Neutrophil (primary cell): ENCODE results near the gene ABCF2.

Experiments used
- H3K27ac ChIP-seq: fragments of 200-600 bp; sonication (generic); 2 replicates; pipeline ENCODE4 v1.5.1; 2016; ENCODE audit warnings: mild to moderate bottlenecking, moderate library complexity
- H3K27me3 ChIP-seq: fragments of 200-600 bp; sonication (generic); 2 replicates; pipeline ENCODE4 v1.6.0; 2016; ENCODE audit warnings: mild to moderate bottlenecking
- H3K36me3 ChIP-seq: fragments of 200-600 bp; sonication (generic); 2 replicates; pipeline ENCODE4 v1.5.1; 2017
- H3K4me1 ChIP-seq, 2 experiments: fragments of 200-600 bp in 1 of 2; sonication (generic) in 1 of 2; 1 replicate in 1 of 2; 2 replicates in 1 of 2; pipeline versions ENCODE4 v1.5.1 to v1.6.1; 2013 to 2016; ENCODE audit warnings: low read depth in 1 of 2, low read length in 1 of 2, mild to moderate bottlenecking in 1 of 2, moderate library complexity in 1 of 2; ENCODE audit not compliant: control insufficient read depth in 1 of 2, insufficient read depth in 1 of 2
- H3K4me3 ChIP-seq, 2 experiments: fragments of 200-600 bp in 1 of 2; sonication (generic) in 1 of 2; 1 replicate in 1 of 2; 2 replicates in 1 of 2; pipeline ENCODE4 v1.5.1; 2013 to 2016; ENCODE audit warnings: low read depth in 1 of 2, low read length in 1 of 2, mild to moderate bottlenecking in 1 of 2, moderate library complexity in 1 of 2
- H3K9me3 ChIP-seq: fragments of 200-600 bp; sonication (generic); 2 replicates; pipeline ENCODE4 v1.5.1; 2016
- CTCF ChIP-seq: fragments of 200-600 bp; sonication (generic); IDR thresholded peaks from 2 replicates; pipeline ENCODE4 v1.5.1; 2016; ENCODE audit warnings: antibody characterized with exemption

The ABCF2 gene

DNA sequence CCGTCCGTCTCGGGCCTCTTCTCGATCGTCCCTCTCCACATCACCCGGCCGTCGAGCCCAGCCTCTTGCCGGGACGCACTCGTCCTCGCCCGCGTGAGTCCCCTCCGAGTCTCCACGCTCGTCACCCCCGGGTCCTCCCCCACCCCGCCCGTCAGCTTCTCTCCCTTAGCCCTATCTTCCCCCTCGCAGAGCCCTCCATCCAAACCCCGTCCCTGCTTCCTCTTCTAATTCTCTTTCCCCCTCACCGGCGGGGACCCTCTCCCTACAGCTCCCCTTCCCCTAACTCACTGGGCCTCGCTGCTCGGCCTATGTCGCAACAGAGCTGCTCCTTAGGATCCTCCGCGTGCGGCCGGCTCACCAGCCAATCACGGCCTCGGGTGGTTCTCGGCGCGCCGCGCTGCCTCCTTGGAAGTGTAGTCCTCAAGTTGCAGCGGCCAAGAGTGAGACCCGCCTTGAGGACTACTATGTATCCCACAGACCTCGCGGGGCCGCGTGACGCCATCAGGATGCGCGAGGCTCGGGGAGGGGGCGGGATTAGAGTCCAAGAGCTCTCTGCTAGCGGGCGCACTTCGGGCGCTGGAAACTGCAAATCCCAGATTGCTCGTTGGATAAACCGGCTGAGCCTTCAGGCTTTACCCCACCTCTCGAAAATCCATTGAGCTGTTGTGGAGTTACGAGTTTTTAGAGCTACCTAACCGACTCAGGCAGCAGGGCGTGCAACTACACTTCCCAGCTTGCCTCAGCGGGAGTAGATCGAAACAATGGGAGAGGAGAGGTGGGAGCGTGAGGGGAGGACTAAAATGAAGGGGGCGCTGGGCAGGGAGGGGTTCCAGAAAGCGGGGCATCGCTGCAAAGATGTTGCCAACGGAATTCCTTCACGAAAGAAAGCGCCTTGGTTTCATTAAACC, at the start of gene ABCF2:
Gene ABCF2 (minus strand): TSS at position 331 of the 908 bp plus-strand sequence. CDS start 747 bp downstream, outside the sequence.
- H3K27ac ChIP-seq: peak within 1 kb of the TSS; percentile 75

GRCh38 chr7:151275813-151276577, 49.0 kb upstream of the ABCF2 start:
- peak overlapping the region; percentile 43 to 64 for H3K4me3 ChIP-seq
- peaks cover 60 to 61% of the 10 kb centered on the region in 2 experiments for H3K4me1 ChIP-seq

More for the DNA sequence above, at the start of gene ABCF2:
- peak within 1 kb of the TSS; percentile 84 to 90 for H3K4me3 ChIP-seq
- H3K4me1 ChIP-seq: peaks cover 27 to 30% of the 10 kb centered on the region in 2 experiments
- no peaks in the 10 kb centered on the region for H3K9me3 ChIP-seq
- peaks cover 6% of the 10 kb centered on the region for H3K27me3 ChIP-seq
- peaks cover 27% of the 10 kb centered on the region for H3K36me3 ChIP-seq
- peak; percentile 41 for TF ChIP-seq CTCF

DNA sequence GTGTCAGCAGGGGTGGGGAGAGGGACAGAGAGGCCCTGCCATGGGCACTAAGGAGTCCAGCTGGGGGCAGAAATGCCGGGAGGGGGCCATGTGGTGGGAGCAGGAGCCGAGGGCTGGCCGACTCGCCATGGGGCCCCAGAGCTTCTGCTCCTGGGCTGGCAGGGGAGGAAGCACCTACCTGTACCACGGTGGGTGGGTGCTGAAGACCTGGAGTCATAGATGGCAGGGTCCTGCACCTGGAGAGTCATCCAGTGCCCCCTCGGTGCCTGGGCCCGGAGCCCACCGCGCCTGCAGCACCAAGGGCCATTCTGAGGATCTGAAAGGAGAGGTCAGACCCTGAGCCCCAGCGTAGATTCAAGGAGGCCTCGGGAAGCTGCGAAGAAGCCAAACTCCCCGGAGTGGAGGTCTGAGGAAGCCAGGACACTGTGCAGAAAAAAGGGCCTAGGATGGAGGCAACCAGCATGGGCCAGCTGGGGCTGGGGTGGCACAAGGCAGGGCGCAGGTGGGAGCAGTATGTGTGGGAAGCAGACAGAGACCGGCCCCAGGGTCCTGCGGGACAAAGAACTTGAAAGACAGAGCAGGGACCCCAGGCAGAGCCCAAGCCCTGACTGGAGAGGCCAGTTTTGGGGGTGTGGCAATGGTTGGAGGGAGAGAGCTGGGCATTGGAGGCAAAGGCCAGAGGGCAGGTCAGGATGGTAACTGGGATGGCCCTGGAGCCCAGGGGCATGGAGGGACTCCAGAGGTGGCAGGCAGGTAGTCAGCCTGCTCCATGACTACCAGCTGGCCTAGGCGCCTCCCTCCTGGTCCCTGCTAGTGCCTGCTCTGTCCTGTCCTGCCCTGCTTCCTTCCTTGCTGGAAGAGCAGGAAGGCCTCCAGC, 48.2 kb upstream of the ABCF2 start:
- H3K27me3 ChIP-seq: peaks cover 18% of the 10 kb centered on the region
- no peaks in the 10 kb centered on the region for H3K9me3 ChIP-seq
- TF ChIP-seq CTCF: no peak
- peak overlapping the region in 1 of 2 experiments; percentile 1 for H3K4me3 ChIP-seq
- peak overlapping the region; percentile 63 for H3K27ac ChIP-seq
- no peaks in the 10 kb centered on the region for H3K36me3 ChIP-seq
- H3K4me1 ChIP-seq: peaks cover 68 to 70% of the 10 kb centered on the region in 2 experiments

More at GRCh38 chr7:151275813-151276577, 49.0 kb upstream of the ABCF2 start:
- H3K36me3 ChIP-seq: no peaks in the 10 kb centered on the region
- TF ChIP-seq CTCF: no peak
- no peak overlapping the region for H3K27ac ChIP-seq
- H3K27me3 ChIP-seq: peaks cover 18% of the 10 kb centered on the region
- no peaks in the 10 kb centered on the region for H3K9me3 ChIP-seq

DNA sequence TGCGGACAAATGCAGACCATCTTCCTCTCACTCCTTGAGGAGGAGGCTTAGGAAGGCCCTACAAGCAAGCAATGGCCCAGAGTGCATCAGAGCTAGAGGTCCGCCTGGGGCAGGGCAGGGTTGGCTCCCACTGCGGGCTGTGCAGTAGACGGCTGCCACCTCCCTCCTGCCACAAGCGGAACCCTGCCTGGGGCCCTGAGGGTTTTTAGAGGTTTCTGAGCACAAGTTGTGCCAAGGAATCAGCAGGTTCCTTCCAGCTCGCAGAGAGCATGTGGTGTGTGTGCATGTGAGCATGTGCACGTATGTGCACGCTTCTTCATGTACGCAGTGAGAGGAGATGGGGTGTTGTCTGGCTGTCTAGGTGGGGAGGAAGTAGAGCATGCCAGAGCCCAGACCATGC, 47.4 kb upstream of the ABCF2 start:
- Histone ChIP-seq H3K4me3 (no peak overlapping the region), H3K4me1 (peaks cover 68 to 71% of the 10 kb centered on the region in 2 experiments), H3K27me3 (peaks cover 18% of the 10 kb centered on the region), H3K27ac (peak overlapping the region; percentile 63), H3K36me3 (no peaks in the 10 kb centered on the region), H3K9me3 (no peaks in the 10 kb centered on the region)
- no peak for TF ChIP-seq CTCF
